Stimulated activated CD4-positive, alpha-beta T cell treated with anti-CD3 and anti-CD28 coated beads, Interleukin-12 subunit alpha, Interleukin-12 subunit beta, amount 100 ng/mL, for 24 hours (primary cell): Measurements from ENCODE around the gene MRPL39.
"Not testable (repeated sequence)": the region's sequence is repeated elsewhere in the genome, so short reads cannot be mapped to it uniquely, and the experiment has no call there.

Experiments
- DNase-seq, 2 experiments: peaks; one replicate each; pipeline ENCODE4 v3.0.0-alpha.2; 2020; ENCODE audit warnings: low read depth in 2 of 2

The MRPL39 gene

GRCh38 chr21:25607151-25608043, at the start of gene MRPL39:
MRPL39 (minus strand) TSS chr21:25607481; CDS start chr21:25607475, 6 bp downstream.
- DNase-seq, result peak; percentile 76 to 88

GRCh38 chr21:25656412-25656811, 49.1 kb upstream of the MRPL39 start:
- DNase-seq, result no peak

- DNase-seq, result no peak
These were observed 41.9 kb upstream of the MRPL39 start for GRCh38 chr21:25649146-25649545.

GRCh38 chr21:25647647-25648046, 40.4 kb upstream of the MRPL39 start:
- DNase-seq, result no peak

- no peak for DNase-seq
These were observed 39.2 kb upstream of the MRPL39 start for GRCh38 chr21:25646474-25646873.

- no peak for DNase-seq
These were observed 36.2 kb upstream of the MRPL39 start for GRCh38 chr21:25643486-25643885.

GRCh38 chr21:25640943-25641292, 33.6 kb upstream of the MRPL39 start:
- no peak for DNase-seq

- peak in 1 of 2 experiments; percentile 6 for DNase-seq
These were observed 33.1 kb upstream of the MRPL39 start for GRCh38 chr21:25640202-25640942.

GRCh38 chr21:25639551-25640201, 32.4 kb upstream of the MRPL39 start:
- DNase-seq, result peak in 1 of 2 experiments; percentile 15

- peak in 1 of 2 experiments; percentile 15 for DNase-seq
These were observed 31.6 kb upstream of the MRPL39 start, which contains the start of gene JAM2 for GRCh38 chr21:25638660-25639550. JAM2 (plus strand) TSS chr21:25639258; CDS start chr21:25639822, 564 bp downstream.

- DNase-seq, result no peak
These were observed 30.8 kb upstream of the MRPL39 start for GRCh38 chr21:25637851-25638659.

GRCh38 chr21:25636727-25637126, 29.4 kb upstream of the MRPL39 start:
- DNase-seq, result no peak

- DNase-seq, result no peak
These were observed 28.0 kb upstream of the MRPL39 start for GRCh38 chr21:25635310-25635709.

GRCh38 chr21:25632296-25632695, 25.0 kb upstream of the MRPL39 start:
- no peak for DNase-seq

GRCh38 chr21:25626757-25627156, 19.5 kb upstream of the MRPL39 start:
- DNase-seq, result no peak

GRCh38 chr21:25625776-25626555, 18.7 kb upstream of the MRPL39 start:
- not testable (repeated sequence) for DNase-seq

GRCh38 chr21:25625036-25625435, 17.8 kb upstream of the MRPL39 start:
- DNase-seq, result no peak

GRCh38 chr21:25624511-25624910, 17.2 kb upstream of the MRPL39 start:
- no peak for DNase-seq

GRCh38 chr21:25619198-25619597, 11.9 kb upstream of the MRPL39 start:
- DNase-seq, result no peak

- no peak for DNase-seq
These were observed 8.6 kb upstream of the MRPL39 start for GRCh38 chr21:25615880-25616279.
